HG03039 (cell line): Measurements from ENCODE around the gene LIN7B.
"Not testable (repeated sequence)": the region's sequence is repeated elsewhere in the genome, so short reads cannot be mapped to it uniquely, and the experiment has no call there.

ENCODE experiments used
- ATAC-seq: cut with Tn5 transposase; IDR thresholded peaks from one replicate; pipeline ENCODE4 v1.9.1; 2021; ENCODE audit warnings: mild to moderate bottlenecking, moderate library complexity; ENCODE audit not compliant: unreplicated experiment

Gene LIN7B

DNA sequence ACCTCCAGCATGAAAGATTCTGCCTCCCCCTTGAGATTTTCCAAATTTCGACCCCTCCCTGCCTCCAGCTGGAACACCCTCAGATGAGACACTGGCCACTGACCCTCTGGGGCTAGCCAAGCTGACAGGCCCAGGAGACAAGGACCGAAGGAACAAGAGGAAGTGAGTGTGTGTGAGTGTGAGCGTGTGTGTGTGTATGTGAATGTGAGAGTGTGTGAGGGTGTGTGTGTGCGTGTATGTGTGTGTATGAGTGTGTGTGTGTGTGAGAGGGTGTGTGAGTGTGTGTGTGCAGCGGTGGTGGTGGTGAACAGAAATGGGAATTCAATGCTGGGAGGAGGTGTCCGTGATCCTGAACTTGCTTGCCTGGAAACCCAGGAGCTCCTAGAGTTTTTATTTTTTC is 27.2 kb downstream of the LIN7B start:
- ATAC-seq = no peak

DNA sequence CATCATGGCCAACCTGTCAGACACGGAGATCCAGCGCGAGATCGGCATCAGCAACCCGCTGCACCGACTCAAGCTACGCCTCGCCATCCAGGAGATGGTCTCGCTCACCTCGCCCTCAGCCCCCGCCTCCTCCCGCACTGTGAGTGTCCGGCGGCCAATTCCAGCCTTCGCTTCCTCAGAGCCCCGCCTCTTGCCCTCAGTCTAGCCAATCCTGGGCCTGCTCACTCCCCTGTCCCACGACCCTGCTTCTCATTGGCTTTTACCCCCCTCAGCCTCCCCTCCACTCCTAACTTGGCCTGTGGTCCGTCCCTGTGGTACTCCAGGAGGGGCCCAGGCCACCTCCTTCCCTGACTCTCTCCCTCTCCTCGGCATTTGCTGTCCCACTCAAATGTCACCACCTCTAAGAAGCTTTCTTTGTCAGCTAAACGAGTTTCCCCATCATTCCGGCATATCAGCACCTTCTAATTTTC is 28.7 kb downstream of the LIN7B start:
- ATAC-seq = no peak

DNA sequence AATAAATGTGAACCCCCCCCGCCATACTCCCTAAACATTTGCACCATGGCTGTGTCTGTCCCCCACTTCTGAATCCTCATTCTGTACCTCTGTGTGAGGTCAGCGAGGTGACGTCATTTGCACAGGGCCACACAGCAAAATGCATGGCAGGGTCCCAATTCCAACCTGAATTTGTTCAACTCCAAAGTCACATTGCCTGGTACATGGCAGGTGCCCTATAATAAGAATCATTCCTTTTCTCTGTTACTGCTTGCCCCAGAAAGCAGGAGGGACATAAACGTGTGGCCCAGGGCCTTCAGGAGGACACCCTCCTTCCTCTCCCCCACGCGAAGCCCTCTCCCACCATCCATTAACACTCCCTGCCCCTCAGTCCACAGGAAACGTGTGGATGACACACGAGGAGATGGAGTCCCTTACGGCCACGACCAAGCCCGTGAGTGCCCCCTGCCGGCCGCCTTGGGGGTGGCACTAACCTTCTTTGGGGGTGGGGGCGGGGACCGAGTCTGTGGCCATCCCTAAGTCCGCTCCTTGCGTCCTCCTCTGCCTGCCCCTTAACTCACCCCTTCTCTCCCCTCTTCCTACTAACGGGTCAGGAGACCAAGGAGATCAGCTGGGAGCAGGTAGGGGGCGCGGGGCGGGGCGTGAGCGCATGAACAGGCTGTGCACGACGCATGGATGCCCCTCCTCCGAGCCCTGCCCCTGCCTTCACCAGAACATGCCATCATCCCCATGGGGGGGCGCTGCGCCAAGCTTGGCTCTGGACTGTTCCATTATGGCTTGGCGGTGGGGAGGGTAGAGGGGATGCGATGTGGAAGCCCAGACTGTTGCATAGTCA is 31.6 kb downstream of the LIN7B start:
- ATAC-seq = no peak

DNA sequence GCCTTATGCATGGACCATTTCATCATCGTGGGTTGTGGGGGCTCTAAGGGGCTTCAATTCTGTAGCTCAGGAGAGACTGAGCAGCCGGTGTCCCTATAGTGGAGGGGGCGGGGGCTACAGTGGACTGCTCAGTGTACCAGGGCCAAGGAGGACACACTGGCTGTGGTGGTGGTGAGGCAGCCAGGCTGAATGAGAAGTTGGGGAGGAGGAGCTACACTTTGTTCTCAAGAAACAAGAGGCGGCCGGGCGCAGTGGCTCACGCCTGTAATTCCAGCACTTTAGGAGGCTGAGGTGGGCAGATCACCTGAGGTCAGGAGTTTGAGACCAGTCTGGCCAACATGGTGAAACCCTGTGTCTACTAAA is 32.2 kb downstream of the LIN7B start:
- ATAC-seq = not testable (repeated sequence)

DNA sequence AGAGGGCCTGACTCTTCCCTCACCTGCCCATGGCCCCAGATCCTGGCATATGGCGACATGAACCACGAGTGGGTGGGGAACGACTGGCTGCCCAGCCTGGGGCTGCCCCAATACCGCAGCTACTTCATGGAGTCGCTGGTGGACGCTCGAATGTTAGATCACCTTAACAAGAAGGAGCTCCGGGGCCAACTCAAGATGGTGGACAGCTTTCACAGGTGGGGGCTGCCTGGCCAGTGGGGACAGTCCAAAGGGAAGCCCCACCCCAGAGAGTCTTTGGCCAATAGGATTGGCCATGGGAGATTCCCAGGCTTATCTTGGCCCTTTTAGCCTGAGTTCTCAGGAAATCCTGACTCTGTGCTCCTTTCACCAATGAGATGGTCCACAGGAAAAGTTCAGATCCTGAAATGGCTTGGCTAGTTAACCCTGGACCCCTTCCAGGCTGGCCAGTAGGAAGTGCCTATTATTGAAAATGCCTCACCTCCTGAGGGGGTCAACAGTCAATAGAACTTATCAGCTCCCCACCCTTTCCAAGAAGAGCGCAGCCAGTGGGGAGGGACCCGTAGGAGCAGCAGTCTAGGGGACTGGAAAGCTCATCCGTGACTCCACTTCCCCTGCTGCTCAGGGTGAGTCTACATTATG is 34.0 kb downstream of the LIN7B start:
- no peak for ATAC-seq

DNA sequence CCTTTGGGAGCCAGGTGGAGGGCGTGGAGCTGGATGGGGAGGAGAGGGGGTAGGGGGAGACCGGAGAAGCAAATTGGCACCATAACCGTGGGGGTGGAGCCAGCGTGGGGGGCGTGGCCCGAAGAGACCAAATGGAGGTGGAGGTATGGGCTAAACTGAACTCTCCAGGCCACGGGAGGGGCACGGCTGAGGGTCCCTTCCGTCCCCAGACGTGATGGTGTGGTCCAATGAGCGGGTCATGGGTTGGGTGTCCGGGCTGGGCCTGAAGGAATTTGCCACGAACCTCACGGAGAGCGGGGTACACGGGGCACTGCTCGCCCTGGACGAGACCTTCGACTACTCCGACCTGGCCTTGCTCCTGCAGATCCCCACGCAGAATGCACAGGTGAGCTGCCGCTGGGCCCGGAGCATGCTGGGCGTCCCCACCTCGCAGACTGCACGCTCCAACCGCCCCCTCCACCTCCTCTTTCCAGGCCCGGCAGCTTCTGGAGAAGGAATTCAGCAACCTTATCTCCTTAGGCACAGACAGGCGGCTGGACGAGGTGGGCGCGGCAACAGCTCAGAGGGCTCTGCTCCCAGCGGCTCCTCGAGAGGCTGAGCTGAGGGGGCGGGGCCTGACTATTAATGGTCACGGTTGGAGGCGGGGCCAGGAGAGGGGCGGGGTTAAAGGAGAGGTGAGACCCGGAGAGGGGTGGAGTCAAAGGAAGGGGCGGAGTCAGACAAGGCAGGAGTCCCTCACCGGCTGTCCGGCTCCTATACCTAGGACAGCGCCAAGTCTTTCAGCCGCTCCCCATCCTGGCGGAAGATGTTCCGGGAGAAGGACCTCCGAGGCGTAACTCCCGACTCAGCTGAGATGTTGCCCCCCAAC is 34.8 kb downstream of the LIN7B start:
- ATAC-seq = no peak

DNA sequence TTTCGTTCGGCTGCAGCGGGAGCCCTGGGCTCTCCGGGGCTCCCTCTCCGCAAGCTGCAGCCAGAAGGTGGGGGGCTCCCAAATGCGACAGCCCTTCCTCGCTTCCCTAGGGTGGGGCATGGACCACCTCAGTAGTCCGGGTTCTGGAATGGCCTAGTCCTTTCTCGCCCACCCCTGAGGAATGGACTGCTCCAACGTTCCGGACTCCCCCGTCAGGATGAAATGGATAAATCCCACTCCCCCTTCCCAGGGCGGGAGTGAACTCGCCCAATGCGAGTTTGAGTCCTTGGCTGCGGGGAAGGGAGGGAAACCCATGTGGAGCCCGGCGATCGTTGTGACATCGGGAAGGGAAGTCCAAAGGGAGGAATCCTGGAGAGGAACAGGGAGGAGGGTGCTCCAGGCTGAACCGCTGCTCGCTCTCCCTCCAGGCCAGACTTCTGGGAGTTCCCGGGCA is 35.5 kb downstream of the LIN7B start:
- no peak for ATAC-seq

DNA sequence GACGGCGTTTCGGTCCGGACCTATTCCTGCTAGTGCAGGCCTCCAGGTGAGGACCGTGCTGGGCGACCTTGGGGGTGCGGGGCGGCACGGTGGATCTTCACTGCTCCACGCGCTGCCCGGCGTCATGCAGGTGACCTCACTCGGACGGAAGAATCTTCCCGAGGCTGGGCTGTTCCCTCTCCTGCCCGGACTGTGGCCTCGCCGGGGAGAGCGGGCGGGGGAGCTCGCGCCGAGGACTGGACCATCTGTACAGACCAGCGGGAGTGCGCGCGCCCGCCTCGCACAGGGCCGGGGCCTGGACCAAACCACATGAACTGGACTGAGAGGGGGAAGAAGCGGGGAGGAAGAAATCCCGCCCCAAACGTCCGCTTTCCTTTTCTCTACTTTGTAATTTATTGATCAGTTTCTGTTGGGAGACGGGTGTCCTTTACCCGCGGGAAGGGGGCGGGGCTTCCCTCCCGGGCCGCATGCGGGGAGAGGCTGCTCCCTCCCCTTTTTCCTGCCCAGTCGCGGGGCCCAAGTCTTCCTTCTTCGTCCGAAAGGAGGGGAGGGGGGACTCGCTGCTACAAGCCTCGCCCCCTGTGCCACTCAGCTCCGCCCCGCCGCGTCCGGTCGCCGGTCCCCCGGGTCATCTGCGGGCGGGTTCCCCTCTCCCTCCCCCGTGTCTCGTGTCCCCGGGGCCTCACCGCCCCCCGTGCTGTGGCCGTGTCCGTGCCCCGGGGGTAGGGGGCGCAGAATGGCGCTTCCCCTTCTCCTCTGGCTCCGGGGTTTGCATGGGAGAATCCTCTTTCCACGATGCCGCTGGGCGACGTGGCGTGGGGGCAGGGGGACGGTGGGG is 36.2 kb downstream of the LIN7B start:
- ATAC-seq = no peak

DNA sequence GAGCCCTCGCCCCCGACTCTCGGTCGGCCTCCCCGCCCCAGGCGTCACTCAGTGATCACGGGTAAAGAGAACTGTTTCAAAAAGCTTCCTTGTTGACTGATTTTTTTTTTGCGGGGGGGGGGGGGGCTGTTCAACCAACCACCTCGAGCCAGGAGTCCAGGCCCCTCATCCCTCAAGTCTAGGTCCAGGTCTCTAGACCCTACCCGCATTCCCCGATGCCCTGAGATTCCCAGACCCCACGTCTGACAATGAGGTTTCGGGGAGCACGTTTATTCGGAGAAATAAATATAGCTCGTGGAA is 36.7 kb downstream of the LIN7B start:
- no peak for ATAC-seq

DNA sequence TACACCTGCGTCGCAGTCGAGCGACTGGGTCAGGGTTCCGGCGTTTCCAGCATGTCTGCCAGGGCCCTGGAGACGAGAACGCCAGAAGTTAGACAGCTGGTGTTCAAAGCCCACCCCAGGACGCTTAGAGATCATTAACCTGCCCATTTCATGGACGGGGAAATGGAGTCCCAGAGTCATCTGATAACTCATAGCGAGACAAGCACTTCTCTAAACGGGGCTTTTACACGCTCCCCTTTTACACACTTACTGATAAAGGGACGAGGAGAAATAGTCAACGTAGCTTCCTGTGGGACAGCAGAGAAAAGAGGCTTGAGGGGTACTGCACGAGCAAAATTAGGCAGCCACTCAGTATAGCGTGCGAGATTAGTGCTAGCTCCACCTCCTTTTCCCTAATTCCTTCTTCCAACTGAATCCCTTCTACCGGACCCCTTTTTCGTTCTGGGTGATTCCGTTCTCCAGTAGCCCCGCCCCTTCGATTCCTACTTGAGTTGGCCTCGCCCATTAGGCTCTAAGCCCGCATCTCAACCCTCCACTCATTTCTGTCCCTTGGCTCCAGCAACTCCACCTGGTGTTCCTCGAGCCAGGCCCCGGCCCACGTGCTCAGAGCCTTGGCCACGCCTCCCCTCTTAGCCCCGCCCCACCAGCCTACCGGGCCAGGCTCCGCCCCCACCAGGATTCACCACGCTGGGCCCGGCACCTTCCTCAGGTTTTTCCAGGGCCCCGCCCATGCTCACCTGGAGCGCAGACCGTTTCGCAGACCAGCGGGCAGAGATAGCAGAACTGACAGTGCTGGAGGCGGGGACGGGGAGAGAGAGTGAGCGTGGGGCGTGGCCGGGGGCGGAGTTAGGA is 37.3 kb downstream of the LIN7B start:
- ATAC-seq = no peak

DNA sequence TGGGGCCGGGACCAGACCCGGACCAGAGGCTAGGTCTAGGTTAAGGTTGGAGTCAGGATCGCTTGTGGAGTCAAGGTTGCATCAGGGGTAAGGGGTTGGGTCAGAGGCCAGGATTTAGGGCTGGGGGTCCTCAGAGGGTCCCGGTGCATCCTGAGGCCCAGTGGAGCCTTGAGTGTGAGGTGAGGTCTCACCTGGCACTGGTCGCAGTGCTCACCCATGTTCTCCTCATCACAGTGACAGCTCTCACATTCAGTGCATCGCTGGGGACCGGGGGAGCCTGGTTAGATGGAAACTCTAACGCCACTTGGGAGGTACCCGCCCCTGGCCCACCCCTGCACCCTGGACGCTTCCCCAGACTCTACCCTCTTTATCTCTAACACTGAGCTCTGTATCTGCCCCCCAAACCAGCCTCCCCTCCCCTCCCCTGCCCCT is 38.0 kb downstream of the LIN7B start:
- ATAC-seq = no peak

DNA sequence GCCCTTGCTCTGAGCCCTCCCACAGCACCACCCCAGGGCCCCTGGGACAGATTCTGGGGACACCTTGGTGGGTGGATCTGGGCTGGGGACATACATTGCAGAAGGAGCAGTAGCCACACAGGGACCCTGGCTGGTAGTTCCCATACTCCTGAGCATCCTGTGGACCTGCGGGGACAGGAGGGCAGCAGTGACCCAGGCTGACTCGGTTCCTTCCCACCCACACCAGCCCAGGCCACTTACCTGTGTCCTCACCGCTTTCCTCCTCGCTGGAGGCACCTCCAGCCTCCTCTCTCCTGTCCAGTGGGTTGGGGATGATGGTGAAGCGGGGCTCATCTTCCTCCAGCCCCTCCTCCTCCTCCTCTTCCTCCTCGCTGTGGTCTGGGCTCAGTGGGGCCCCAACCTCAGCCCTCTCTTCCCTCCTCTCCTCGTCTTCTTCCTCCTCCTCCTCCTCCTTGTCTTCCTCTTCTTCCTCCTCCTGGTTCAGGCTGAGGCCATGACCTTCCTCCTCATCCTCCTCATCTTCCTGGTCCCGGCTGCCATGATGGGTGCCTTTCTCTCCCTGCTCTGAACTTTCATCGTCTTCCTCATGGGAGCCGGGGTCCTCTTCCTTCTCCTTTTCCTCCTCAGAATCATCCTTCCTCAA is 39.1 kb downstream of the LIN7B start:
- no peak for ATAC-seq

DNA sequence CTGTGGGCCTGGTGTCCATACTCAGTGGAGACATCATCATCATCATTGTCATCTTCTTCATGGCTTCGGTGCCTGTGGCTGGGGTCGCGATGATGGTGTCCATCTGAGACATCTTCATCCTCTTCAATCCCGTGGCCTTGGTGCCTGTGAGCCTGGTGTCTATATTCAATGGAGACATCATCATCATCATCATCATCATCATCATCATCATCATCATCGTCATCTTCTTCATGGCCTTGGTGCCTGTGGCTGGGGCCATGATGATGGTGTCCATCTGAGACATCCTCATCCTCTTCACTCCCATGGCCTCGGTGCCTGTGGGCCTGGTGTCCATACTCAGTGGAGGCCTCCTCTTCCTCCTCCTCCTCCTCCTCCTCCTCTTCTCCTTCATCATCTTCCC is 40.1 kb downstream of the LIN7B start:
- ATAC-seq = no peak

DNA sequence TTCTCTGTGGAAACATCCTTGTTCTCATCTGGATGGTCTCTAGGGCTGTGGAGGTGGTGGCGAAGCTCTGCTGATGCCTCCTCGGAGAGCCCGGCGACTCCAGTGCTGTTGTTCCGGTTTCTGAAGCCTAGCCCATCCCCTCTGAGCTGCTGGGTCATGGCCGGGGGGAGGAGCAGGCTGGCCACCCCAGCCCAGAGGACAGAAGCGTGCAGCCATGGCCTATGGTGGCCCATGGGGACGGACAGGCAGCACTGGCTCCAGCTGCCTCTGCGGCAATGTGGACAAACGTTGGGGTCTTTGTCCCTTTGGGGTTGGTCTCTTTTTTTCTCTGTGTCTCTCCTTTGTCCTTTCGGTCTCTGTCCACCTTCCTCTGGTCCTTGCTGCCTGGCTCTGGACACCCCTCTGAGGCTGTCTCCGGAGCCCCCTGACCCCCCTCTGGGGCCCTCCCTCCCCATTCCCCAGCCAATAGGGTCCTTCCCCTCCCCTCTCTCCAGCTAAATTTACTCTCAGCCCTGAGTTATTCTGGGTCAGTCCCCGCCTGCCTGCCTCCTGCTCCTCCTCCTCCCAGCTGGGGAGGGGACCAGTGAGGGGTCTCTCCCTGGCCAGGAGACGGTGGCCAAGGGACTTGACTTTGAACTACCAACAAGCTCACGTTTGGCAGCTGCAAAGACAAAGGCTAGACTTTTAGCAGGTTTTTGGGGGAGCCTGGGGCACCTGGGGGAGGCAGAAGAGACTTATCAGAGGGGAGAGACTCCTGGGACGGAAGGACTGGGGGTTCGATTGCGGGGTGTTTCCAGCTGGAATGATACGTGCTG is 41.0 kb downstream of the LIN7B start, which contains the start of gene HRC:
Gene HRC (minus strand): TSS at position 392 of the 815 bp plus-strand sequence. CDS start 159 bp downstream, at position 233.
- no peak for ATAC-seq

DNA sequence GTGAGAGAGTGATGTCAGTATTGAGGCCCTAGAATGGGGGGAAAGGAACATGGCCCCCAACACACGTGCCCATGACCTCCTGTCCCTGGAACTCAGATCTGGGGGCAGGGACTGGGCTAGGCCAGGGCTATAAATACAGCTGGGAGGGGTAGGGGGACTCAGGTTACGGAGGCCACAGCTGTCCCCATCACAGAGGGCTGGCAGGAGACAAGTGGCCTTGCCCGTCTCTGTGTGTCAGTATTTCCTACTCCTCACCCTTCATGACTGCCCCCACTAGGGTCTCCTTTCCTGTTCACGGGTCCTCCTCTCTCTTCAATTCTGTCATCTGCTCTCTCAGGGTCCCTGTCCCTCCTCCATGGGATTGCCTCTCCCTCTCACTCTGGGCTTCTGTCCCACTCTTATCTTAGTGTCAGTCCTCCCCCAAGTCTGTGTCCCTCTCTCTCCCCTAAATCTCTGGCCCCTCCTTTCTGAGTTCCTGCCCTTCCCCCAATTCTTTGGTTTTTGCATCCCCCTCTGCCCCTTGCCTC is 41.7 kb downstream of the LIN7B start:
- ATAC-seq = no peak

DNA sequence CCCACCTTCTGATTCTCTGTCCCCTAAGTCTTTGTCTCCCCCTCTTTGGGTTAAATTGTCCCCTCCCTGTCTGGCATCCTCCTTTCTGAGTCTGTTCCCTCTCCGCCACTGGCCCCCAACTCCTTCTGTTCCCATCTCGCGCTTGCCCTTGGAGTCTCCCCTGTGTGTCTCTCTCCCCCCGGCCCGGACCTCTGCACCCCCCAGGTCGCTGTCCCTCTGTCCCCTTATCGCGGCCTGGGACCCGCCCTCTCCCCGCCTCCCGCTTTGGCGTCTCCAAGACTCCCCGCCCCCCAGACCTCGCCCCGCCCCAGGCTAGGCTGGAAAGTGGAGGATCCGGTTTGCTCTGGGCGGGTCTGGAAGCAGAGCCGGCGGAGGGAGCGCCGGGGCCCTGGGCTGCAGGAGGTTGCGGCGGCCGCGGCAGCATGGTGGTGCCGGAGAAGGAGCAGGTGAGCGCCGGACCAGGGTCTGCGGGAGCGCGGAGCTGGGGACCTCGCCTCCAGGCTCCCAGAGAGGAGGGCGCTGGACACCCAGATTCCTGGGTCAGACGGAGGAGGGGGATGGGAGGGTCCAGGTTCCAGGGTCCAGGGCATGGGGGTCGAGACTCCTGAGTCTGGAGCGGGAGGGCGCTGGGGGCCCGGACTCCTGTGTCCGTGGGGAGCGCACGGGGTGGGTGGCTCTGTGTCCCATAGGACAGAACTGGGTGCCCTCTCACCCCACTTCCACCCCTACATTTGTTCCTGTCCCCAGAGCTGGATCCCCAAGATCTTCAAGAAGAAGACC is 43.5 kb downstream of the LIN7B start, which contains the start of gene TRPM4:
Gene TRPM4 (plus strand): TSS at position 348 of the 780 bp plus-strand sequence. CDS start 75 bp downstream, at position 423.
- no peak for ATAC-seq
